Osteoblast (primary cell): ENCODE measurements around the gene CTSE. TPM values are rescaled to one million over a fixed set of nuclear protein-coding genes. Genes with fewer than 3 reads are reported as not detected.
"Not testable (repeated sequence)": the region's sequence is repeated elsewhere in the genome, so short reads cannot be mapped to it uniquely, and the experiment has no call there.

Experiments used
- DNase-seq: peaks from one replicate; pipeline ENCODE4 v3.0.0; 2011; ENCODE audit warnings: low spot score, mixed read lengths; ENCODE audit not compliant: insufficient read length; ENCODE audit errors: missing footprints
- H2AFZ ChIP-seq: 2 replicates; pipeline ENCODE4 v1.6.0; 2011; ENCODE audit warnings: mild to moderate bottlenecking, low read length
- H3K27ac ChIP-seq: 2 replicates; pipeline ENCODE4 v1.5.1; 2011; ENCODE audit warnings: mild to moderate bottlenecking, low read depth, low read length, moderate library complexity
- H3K27me3 ChIP-seq: 2 replicates; pipeline ENCODE4 v1.6.0; 2012; ENCODE audit warnings: mild to moderate bottlenecking, control low read depth, inconsistent platforms, low read length, moderate library complexity; ENCODE audit not compliant: insufficient read depth
- H3K36me3 ChIP-seq: 2 replicates; pipeline ENCODE4 v1.5.1; 2011; ENCODE audit warnings: mild to moderate bottlenecking, low read length, control low read depth, moderate library complexity; ENCODE audit not compliant: insufficient read depth
- H3K4me1 ChIP-seq: 2 replicates; pipeline ENCODE4 v1.5.1; 2011; ENCODE audit warnings: mild to moderate bottlenecking, low read length, control low read depth, moderate library complexity; ENCODE audit not compliant: insufficient read depth
- H3K4me2 ChIP-seq: 2 replicates; pipeline ENCODE4 v1.6.0; 2011; ENCODE audit warnings: mild to moderate bottlenecking, low read length; ENCODE audit not compliant: insufficient read depth
- H3K4me3 ChIP-seq: fragments of 200-600 bp; sonication (generic); 3 replicates; pipeline ENCODE4 v1.5.1; 2012; ENCODE audit warnings: mild to moderate bottlenecking, low read length, inconsistent platforms; ENCODE audit not compliant: insufficient read depth
- H3K79me2 ChIP-seq: 2 replicates; pipeline ENCODE4 v1.6.0; 2012; ENCODE audit warnings: mild to moderate bottlenecking, low read length, control low read depth, inconsistent platforms; ENCODE audit not compliant: insufficient read depth
- H3K9me3 ChIP-seq: 2 replicates; pipeline ENCODE4 v1.5.1; 2011; ENCODE audit warnings: low read depth, low read length, control low read depth
- H4K20me1 ChIP-seq: 2 replicates; pipeline ENCODE4 v1.6.0; 2012; ENCODE audit warnings: mild to moderate bottlenecking, low read length, control low read depth; ENCODE audit not compliant: insufficient read depth
- CTCF ChIP-seq: IDR thresholded peaks from 2 replicates; pipeline ENCODE4 v1.5.1; 2011; ENCODE audit warnings: mild to moderate bottlenecking, low read depth, low read length, moderate library complexity; ENCODE audit errors: extremely low read depth
- total RNA-seq: library from RNA; depleted of rRNA; stranded (reverse); fragments of >200 nt; gene quantifications from 2 replicates; pipeline ENCODE4 v1.2.3, GENCODE V29; 2012

Gene CTSE
- total RNA-seq, 1 donor, result not detected

GRCh38 chr1:206066479-206067171 is 42.9 kb upstream of the CTSE start:
- no peak for DNase-seq

GRCh38 chr1:206065547-206066145 is 42.0 kb upstream of the CTSE start:
- Histone ChIP-seq H3K27me3 (peaks cover 42% of the 10 kb centered on the region), H3K4me1 (no peaks in the 10 kb centered on the region), H3K4me2 (no peak overlapping the region), H2AFZ (no peak overlapping the region), H4K20me1 (no peaks in the 10 kb centered on the region), H3K36me3 (no peaks in the 10 kb centered on the region), H3K4me3 (no peak overlapping the region), H3K79me2 (no peaks in the 10 kb centered on the region), H3K9me3 (no peaks in the 10 kb centered on the region), H3K27ac (no peak overlapping the region)
- DNase-seq, result no peak
- no peak for TF ChIP-seq CTCF

More at GRCh38 chr1:206066479-206067171, 42.9 kb upstream of the CTSE start:
- Histone ChIP-seq H3K9me3 (no peaks in the 10 kb centered on the region), H3K4me1 (no peaks in the 10 kb centered on the region), H3K36me3 (no peaks in the 10 kb centered on the region), H3K27me3 (peaks cover 44% of the 10 kb centered on the region), H3K79me2 (no peaks in the 10 kb centered on the region), H3K4me2 (no peak overlapping the region), H3K4me3 (no peak overlapping the region), H4K20me1 (no peaks in the 10 kb centered on the region), H3K27ac (no peak overlapping the region), H2AFZ (no peak overlapping the region)
- no peak for TF ChIP-seq CTCF

GRCh38 chr1:206064501-206064900 is 40.8 kb upstream of the CTSE start:
- peaks cover 38% of the 10 kb centered on the region for H3K27me3 ChIP-seq
- H3K9me3 ChIP-seq, H3K4me3 ChIP-seq, H2AFZ ChIP-seq, DNase-seq, H3K79me2 ChIP-seq, H3K27ac ChIP-seq, H3K36me3 ChIP-seq, H3K4me2 ChIP-seq, H3K4me1 ChIP-seq, H4K20me1 ChIP-seq: not testable (repeated sequence)

GRCh38 chr1:206064001-206064400 is 40.3 kb upstream of the CTSE start:
- not testable (repeated sequence) for DNase-seq, H3K9me3 ChIP-seq, H3K4me3 ChIP-seq, H3K4me2 ChIP-seq, H3K27ac ChIP-seq, H3K79me2 ChIP-seq, H2AFZ ChIP-seq, H3K4me1 ChIP-seq, H3K36me3 ChIP-seq, H4K20me1 ChIP-seq
- H3K27me3 ChIP-seq, result peaks cover 33% of the 10 kb centered on the region

GRCh38 chr1:206062464-206062863 is 38.8 kb upstream of the CTSE start:
- Histone ChIP-seq H3K27ac (no peak overlapping the region), H2AFZ (no peak overlapping the region), H3K4me3 (no peak overlapping the region), H3K27me3 (peaks cover 21% of the 10 kb centered on the region), H3K9me3 (no peaks in the 10 kb centered on the region), H3K4me2 (no peak overlapping the region), H4K20me1 (no peaks in the 10 kb centered on the region), H3K79me2 (no peaks in the 10 kb centered on the region), H3K4me1 (no peaks in the 10 kb centered on the region), H3K36me3 (no peaks in the 10 kb centered on the region)
- DNase-seq, result no peak
- TF ChIP-seq CTCF, result no peak
